Measurements from ENCODE around the gene FIBCD1. TPM values are rescaled to one million over a fixed set of nuclear protein-coding genes. Genes with fewer than 3 reads are reported as not detected.
A peak's percentile ranks its signal among the peaks of the same experiment; 100 is the strongest.

Gene FIBCD1
- total and polyA plus RNA-seq, 3 experiments from 2014 or later = not detected

- H3K9me3 Mint-ChIP-seq = no peaks in the 10 kb centered on the region
- H3K36me3 ChIP-seq (ENCODE audit: insufficient read depth, low read length) = no peaks in the 10 kb centered on the region
- H3K27ac ChIP-seq (ENCODE audit: low read depth, low read length) = no peak overlapping the region
- CTCF ChIA-PET = no interaction called here
- no peak overlapping the region for H3K4me3 Mint-ChIP-seq
- no peak for DNase-seq
- H3K9me3 ChIP-seq (ENCODE audit: low read length) = no peaks in the 10 kb centered on the region
- no peak overlapping the region for H3K4me3 ChIP-seq (ENCODE audit: low read length)
- no peaks in the 10 kb centered on the region for H3K36me3 Mint-ChIP-seq
- POLR2A ChIA-PET = no interaction called here
- H3K4me1 Mint-ChIP-seq = no peaks in the 10 kb centered on the region
- peaks cover 8 to 27% of the 10 kb centered on the region in 2 donors for H3K27me3 Mint-ChIP-seq
- no peaks in the 10 kb centered on the region for H3K4me1 ChIP-seq (ENCODE audit: insufficient read depth, low read length)
- H3K27me3 ChIP-seq (ENCODE audit: insufficient read depth, low read length, poor library complexity, severe bottlenecking) = peaks cover 76% of the 10 kb centered on the region
- H3K27ac Mint-ChIP-seq = peak overlapping the region in 1 of 8 donors; percentile 26
These were observed 10.8 kb downstream of the FIBCD1 start for GRCh38 chr9:130927995-130928900.

- no peak overlapping the region for H3K27ac ChIP-seq (ENCODE audit: low read depth, low read length)
- no peaks in the 10 kb centered on the region for H3K9me3 ChIP-seq (ENCODE audit: low read length)
- H3K27ac Mint-ChIP-seq = no peak overlapping the region
- no peak overlapping the region for H3K4me3 ChIP-seq (ENCODE audit: low read length)
- peaks cover 6 to 25% of the 10 kb centered on the region in 2 donors for H3K27me3 Mint-ChIP-seq
- no peaks in the 10 kb centered on the region for H3K9me3 Mint-ChIP-seq
- peaks cover 76% of the 10 kb centered on the region for H3K27me3 ChIP-seq (ENCODE audit: insufficient read depth, low read length, poor library complexity, severe bottlenecking)
- H3K4me1 Mint-ChIP-seq = no peaks in the 10 kb centered on the region
- CTCF ChIA-PET = no interaction called here
- H3K4me1 ChIP-seq (ENCODE audit: insufficient read depth, low read length) = no peaks in the 10 kb centered on the region
- POLR2A ChIA-PET = no interaction called here
- H3K4me3 Mint-ChIP-seq = no peak overlapping the region
- no peaks in the 10 kb centered on the region for H3K36me3 ChIP-seq (ENCODE audit: insufficient read depth, low read length)
- no peaks in the 10 kb centered on the region for H3K36me3 Mint-ChIP-seq
- no peak for DNase-seq
These were observed 11.7 kb downstream of the FIBCD1 start for GRCh38 chr9:130927338-130927737.

- Histone ChIP-seq H3K36me3 (ENCODE audit: insufficient read depth, low read length) (no peaks in the 10 kb centered on the region), H3K27me3 (ENCODE audit: insufficient read depth, low read length, poor library complexity, severe bottlenecking) (peaks cover 76% of the 10 kb centered on the region), H3K4me1 (ENCODE audit: insufficient read depth, low read length) (no peaks in the 10 kb centered on the region), H3K4me3 (ENCODE audit: low read length) (no peak overlapping the region), H3K27ac (ENCODE audit: low read depth, low read length) (no peak overlapping the region), H3K9me3 (ENCODE audit: low read length) (no peaks in the 10 kb centered on the region)
- DNase-seq = no peak
- H3K4me3 Mint-ChIP-seq = no peak overlapping the region
- no peaks in the 10 kb centered on the region for H3K9me3 Mint-ChIP-seq
- H3K36me3 Mint-ChIP-seq = no peaks in the 10 kb centered on the region
- CTCF ChIA-PET = no interaction called here
- H3K4me1 Mint-ChIP-seq = no peaks in the 10 kb centered on the region
- peaks cover 5 to 15% of the 10 kb centered on the region in 2 donors for H3K27me3 Mint-ChIP-seq
- no peak overlapping the region for H3K27ac Mint-ChIP-seq
- POLR2A ChIA-PET = no interaction called here
These were observed 13.9 kb downstream of the FIBCD1 start for GRCh38 chr9:130925050-130925678.

GRCh38 chr9:130924448-130924788 lies 14.6 kb downstream of the FIBCD1 start:
- H3K27me3 ChIP-seq (ENCODE audit: insufficient read depth, low read length, poor library complexity, severe bottlenecking) = peaks cover 78% of the 10 kb centered on the region

GRCh38 chr9:130923611-130924447 lies 15.2 kb downstream of the FIBCD1 start:
- no peaks in the 10 kb centered on the region for H3K9me3 ChIP-seq (ENCODE audit: low read length)
- POLR2A ChIA-PET = no interaction called here
- H3K4me3 ChIP-seq (ENCODE audit: low read length) = no peak overlapping the region
- H3K27ac ChIP-seq (ENCODE audit: low read depth, low read length) = no peak overlapping the region
- H3K36me3 ChIP-seq (ENCODE audit: insufficient read depth, low read length) = no peaks in the 10 kb centered on the region
- Mint-ChIP-seq H3K27me3 (peaks cover 5 to 11% of the 10 kb centered on the region in 2 donors), H3K36me3 (no peaks in the 10 kb centered on the region), H3K4me3 (no peak overlapping the region), H3K27ac (no peak overlapping the region), H3K4me1 (no peaks in the 10 kb centered on the region), H3K9me3 (no peaks in the 10 kb centered on the region)
- peaks cover 78% of the 10 kb centered on the region for H3K27me3 ChIP-seq (ENCODE audit: insufficient read depth, low read length, poor library complexity, severe bottlenecking)
- H3K4me1 ChIP-seq (ENCODE audit: insufficient read depth, low read length) = no peaks in the 10 kb centered on the region
- DNase-seq = no peak
- CTCF ChIA-PET = no interaction called here

More at GRCh38 chr9:130924448-130924788, 14.6 kb downstream of the FIBCD1 start:
- H3K4me1 Mint-ChIP-seq = no peaks in the 10 kb centered on the region
- H3K9me3 ChIP-seq (ENCODE audit: low read length) = no peaks in the 10 kb centered on the region
- no peak overlapping the region for H3K27ac Mint-ChIP-seq
- ChIA-PET CTCF (no interaction called here), POLR2A (no interaction called here)
- H3K4me3 Mint-ChIP-seq = no peak overlapping the region
- no peak overlapping the region for H3K4me3 ChIP-seq (ENCODE audit: low read length)
- DNase-seq = no peak
- H3K27me3 Mint-ChIP-seq = peaks cover 5 to 11% of the 10 kb centered on the region in 2 donors
- no peaks in the 10 kb centered on the region for H3K9me3 Mint-ChIP-seq
- H3K4me1 ChIP-seq (ENCODE audit: insufficient read depth, low read length) = no peaks in the 10 kb centered on the region
- H3K27ac ChIP-seq (ENCODE audit: low read depth, low read length) = no peak overlapping the region
- H3K36me3 Mint-ChIP-seq = no peaks in the 10 kb centered on the region
- no peaks in the 10 kb centered on the region for H3K36me3 ChIP-seq (ENCODE audit: insufficient read depth, low read length)

GRCh38 chr9:130922893-130923610 lies 16.0 kb downstream of the FIBCD1 start:
- H3K4me3 ChIP-seq (ENCODE audit: low read length) = no peak overlapping the region
- H3K27ac ChIP-seq (ENCODE audit: low read depth, low read length) = no peak overlapping the region
- no peaks in the 10 kb centered on the region for H3K9me3 ChIP-seq (ENCODE audit: low read length)
- Mint-ChIP-seq H3K4me1 (no peaks in the 10 kb centered on the region), H3K36me3 (no peaks in the 10 kb centered on the region), H3K27me3 (peaks cover 9 to 11% of the 10 kb centered on the region in 2 donors), H3K27ac (no peak overlapping the region), H3K4me3 (no peak overlapping the region), H3K9me3 (no peaks in the 10 kb centered on the region)
- POLR2A ChIA-PET = no interaction called here
- DNase-seq = no peak
- no peaks in the 10 kb centered on the region for H3K36me3 ChIP-seq (ENCODE audit: insufficient read depth, low read length)
- H3K27me3 ChIP-seq (ENCODE audit: insufficient read depth, low read length, poor library complexity, severe bottlenecking) = peaks cover 81% of the 10 kb centered on the region
- H3K4me1 ChIP-seq (ENCODE audit: insufficient read depth, low read length) = no peaks in the 10 kb centered on the region
- CTCF ChIA-PET = no interaction called here

GRCh38 chr9:130921989-130922892 lies 16.8 kb downstream of the FIBCD1 start:
- peaks cover 9 to 11% of the 10 kb centered on the region in 2 donors for H3K27me3 Mint-ChIP-seq
- ChIA-PET CTCF (no interaction called here), POLR2A (no interaction called here)
- Histone ChIP-seq H3K4me3 (ENCODE audit: low read length) (no peak overlapping the region), H3K9me3 (ENCODE audit: low read length) (no peaks in the 10 kb centered on the region), H3K36me3 (ENCODE audit: insufficient read depth, low read length) (no peaks in the 10 kb centered on the region), H3K27ac (ENCODE audit: low read depth, low read length) (no peak overlapping the region), H3K27me3 (ENCODE audit: insufficient read depth, low read length, poor library complexity, severe bottlenecking) (peaks cover 84% of the 10 kb centered on the region), H3K4me1 (ENCODE audit: insufficient read depth, low read length) (no peaks in the 10 kb centered on the region)
- no peak overlapping the region for H3K4me3 Mint-ChIP-seq
- H3K36me3 Mint-ChIP-seq = no peaks in the 10 kb centered on the region
- no peak overlapping the region for H3K27ac Mint-ChIP-seq
- H3K9me3 Mint-ChIP-seq = no peaks in the 10 kb centered on the region
- no peaks in the 10 kb centered on the region for H3K4me1 Mint-ChIP-seq
- no peak for DNase-seq
